ENCODE measurements around the gene SLC10A3.
A peak's percentile ranks its signal among the peaks of the same experiment; 100 is the strongest.

The SLC10A3 gene

GRCh38 chrX:154490414-154491083 lies at the start of gene SLC10A3:
Gene SLC10A3, minus strand, starts transcription at chrX:154490629. Its CDS starts 1,689 bp downstream, at chrX:154488940.
- peak; percentile 81 for DNase-seq

DNA sequence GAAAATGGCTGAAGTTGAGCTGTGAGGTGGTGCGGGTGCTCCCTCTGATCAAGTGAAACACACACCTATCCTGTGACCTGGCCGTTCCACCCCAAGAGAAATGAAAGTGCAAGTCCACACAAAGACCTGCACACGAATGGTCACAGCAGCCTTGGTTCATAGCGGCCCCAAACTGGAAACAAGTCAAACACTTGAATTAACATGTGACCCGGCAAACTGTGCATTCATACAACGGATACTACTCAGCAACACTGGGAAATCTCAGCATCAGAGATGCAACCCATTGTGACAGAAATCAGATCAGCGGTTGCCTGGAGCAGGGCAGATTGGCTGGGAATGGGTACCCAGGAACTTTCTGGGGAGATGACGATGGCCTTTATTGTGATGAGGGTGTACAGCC lies 48.6 kb upstream of the SLC10A3 start:
- no peak for DNase-seq

- DNase-seq: no peak
These were observed 45.5 kb upstream of the SLC10A3 start for GRCh38 chrX:154535892-154536291.

DNA sequence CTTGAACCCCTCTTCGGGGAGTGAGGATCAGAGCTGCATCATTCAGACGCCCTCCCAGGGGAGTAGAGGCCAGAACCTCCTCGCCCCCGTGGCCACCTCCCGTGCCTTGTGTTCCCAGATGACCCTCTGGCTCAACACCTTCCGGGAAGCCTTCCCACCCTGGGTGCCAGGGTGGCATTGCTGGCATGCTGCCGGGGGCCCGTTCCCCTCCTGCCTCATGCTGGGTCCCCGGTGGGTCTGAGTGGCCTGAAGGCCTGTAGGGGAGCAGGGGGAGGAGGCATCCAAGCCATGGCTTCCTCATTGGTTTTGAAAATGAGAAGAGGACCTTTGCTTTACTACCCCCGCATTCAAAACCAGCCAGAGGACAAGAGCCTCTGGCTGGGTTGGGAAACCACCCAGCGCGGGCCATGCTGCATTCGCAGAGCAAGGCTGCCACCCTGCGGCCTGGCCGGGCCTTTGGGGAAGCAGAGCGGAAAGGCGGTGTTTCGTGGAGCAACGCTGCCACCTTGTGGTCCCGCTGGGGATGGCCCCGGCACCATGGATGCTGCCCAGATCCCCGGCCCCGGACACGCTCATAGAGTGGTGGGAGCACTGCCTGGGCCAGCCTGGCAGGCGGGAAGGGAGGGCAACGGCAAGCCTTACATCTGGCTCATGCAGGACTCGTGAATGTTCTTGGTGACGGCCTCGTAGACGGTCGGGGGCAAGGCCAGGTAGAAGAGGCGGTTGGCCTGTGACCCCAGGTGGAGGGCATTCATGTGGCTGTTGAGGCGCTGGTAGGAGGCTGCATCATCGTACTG lies 44.3 kb upstream of the SLC10A3 start:
- peak; percentile 53 for DNase-seq

- no peak for DNase-seq
These were observed 42.3 kb upstream of the SLC10A3 start for GRCh38 chrX:154532690-154533089.

GRCh38 chrX:154531626-154532025 lies 41.2 kb upstream of the SLC10A3 start:
- DNase-seq: peak; percentile 17

DNA sequence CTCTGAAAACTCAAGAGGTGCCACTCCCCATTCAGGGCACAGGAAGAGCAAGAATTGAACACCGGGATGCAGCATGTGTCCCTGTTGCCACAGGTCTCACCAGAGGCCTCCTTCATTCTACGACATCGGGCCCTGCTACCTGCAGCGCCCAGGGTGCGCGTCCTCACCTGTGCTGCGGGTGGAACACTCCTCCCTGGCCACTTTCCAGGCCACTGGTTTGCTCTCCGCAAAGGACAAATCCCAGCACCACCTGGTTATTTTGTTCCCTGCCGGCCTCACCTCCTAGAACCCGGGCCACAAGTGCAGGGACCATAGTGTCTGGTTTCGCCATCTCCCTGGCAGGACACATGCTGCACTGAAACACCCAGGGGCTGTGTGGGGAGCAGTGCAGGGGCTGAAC lies 39.9 kb upstream of the SLC10A3 start:
- no peak for DNase-seq

DNA sequence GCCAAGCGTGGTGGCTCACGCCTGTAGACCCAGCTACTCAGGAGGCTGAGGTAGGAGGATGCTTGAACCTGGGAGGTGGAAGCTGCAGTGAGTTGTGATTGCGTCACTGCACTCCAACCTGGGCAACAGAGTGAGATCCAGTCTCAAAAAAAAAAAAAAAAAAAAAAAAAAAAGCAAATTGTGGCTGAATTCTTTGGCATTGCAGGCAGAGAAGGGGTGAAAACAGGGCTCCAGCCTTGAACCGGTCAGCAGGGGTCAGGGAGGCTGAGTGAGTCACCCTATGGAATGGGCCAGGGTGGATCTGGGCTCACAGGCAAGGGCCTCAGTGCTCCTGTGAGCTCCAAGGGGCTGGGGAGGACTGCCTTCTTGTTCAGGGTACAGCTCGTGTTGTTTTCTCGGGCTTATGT lies 38.8 kb upstream of the SLC10A3 start:
- DNase-seq: no peak

DNA sequence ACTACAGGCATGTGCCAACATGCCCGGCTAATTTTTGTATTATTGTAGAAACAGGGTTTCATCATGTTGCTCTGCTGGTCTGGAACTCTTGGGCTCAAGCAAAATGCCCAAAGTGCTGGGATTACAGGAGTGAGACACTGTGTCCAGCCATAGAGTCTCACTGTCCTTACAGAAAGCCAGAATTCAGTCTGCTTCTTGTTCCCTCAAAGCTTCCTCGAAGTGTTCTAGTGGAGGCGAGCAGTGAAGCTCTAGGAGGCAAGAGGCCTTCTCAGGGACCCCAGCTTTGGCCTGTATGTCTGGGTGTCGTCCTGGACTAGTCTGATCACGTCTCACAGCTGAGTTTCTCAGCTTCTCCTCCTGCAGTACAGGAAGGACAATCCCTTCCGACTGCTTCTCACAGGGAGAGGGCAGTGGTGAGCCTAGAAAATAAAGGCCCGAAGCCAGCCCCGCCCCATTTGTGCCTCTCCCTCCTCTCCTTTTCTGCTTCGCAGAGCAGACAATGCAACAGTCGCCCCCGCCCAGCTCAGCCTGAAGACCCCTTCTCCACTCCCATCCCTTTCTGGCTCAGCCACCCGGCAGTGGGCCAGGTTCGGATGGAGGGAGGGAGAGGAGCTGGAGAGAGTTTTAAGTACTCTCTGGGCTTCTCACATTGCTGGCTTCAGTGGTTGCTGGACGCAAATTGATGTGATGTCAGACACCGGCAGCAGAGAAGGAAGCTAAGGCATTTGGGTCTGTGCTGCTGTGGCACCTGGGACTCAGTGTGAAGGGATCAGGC lies 36.7 kb upstream of the SLC10A3 start:
- DNase-seq: peak; percentile 11

DNA sequence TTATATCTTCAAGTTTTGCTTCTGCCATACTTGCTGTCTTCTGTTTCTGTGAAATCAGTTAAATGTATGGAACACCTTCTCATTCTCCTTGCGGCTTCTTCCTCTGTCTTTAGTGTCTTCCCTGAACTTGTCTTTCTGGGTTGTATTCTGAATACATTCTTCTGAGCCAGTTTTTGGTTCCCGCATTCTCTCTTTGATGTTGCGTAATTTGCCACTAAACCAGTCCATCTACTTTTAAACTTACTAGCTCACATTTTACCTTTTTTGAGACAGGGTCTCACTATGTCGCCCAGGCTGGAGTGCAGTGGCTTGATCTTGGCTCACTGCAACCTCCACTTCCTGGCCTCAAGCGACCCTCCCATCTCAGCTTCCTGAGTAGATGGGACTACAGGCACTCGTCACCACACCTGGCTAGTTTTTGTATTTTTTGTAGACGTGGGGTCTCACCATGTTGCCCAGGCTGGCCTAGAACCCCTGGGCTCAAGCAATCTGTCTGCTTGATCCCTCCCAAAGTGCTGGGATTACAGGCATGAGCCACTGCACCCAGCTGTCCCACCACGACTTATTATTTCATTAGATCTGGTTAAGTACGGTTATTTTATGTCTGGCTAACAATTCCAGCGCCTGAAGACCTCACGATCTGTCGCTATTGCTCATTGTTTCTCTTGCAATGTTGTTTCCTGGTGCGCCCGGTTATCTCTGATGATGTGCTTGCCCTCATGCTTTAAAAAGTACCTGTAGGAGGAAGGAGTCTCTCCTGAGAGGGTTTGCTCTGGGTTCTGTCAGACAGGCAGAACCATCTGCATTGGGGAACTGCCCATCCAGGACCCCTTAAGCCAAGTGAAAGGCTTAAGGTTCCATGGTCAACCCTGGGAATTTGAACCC lies 35.4 kb upstream of the SLC10A3 start:
- DNase-seq: no peak

DNA sequence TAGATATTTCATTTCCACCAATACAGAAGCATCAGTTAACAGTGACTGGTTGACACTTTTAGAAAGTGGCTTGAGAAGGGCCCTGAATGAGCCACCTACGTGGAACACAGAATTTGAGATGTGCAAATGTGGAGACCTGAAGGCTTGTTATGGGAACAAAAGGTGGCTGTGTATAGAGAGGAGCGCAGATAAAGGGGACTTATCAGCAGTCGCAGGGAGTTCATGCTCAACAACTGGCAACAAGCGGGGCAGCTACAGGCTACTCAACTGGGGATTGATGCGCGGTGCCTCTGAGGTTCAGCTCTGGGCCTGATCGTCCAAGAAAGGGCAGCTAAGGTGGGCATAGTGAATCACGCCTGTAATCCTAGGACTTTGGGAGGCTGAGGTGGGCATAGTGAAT lies 29.0 kb upstream of the SLC10A3 start:
- no peak for DNase-seq

DNA sequence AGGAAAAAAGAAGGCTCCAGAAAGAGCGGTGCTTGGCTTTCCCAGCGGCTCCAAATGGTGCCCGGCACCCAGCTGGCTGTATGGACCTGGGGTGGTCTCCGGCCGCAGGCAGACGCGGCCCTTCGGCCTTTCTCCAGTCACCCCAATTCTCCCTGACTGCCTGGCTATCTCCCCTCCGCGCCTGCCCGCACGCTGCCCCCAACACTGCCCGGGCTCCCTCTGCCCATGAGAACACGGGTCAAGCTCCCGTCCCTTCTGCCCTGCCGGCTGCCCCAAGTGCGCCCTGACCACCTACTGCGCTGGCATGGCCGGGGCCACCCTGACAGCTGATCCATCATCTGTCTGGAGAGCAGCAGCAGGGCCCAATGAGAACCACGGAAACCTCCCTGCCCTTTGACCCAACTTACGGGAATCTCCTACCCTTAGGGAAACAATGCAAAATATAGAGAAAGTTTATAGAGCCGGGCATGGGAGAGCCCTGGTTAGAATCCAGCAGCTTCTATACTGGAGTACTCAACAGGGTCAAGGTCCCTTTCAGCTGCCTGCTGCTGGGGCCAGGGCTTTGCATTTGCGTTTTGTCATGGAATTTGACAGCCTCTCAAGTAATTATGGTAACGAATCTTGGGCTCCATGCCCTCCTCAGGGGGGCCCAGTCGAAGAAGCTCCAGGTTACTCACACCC lies 26.8 kb upstream of the SLC10A3 start:
- no peak for DNase-seq

DNA sequence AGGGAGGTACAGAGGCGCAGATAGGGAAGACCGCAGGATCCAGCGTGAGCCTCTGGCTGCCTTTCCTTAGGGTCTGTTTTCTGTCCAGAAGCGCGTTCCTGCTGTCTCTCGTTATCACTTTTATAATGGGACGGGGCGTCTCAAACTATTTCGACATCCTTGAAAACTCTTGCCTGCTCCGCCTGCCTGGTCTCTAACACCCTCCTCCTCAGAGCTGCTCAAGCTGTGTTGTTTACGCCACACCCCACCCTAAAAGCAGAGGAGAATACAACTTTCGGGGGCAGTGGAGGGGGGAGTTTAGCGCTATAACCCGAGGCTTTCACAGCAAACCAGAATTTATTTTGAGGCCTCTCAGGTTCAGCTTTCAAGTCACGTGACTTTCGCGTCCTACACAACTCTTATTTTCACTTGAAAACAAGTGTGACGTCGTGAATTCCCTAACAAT lies 26.2 kb upstream of the SLC10A3 start:
- no peak for DNase-seq

DNA sequence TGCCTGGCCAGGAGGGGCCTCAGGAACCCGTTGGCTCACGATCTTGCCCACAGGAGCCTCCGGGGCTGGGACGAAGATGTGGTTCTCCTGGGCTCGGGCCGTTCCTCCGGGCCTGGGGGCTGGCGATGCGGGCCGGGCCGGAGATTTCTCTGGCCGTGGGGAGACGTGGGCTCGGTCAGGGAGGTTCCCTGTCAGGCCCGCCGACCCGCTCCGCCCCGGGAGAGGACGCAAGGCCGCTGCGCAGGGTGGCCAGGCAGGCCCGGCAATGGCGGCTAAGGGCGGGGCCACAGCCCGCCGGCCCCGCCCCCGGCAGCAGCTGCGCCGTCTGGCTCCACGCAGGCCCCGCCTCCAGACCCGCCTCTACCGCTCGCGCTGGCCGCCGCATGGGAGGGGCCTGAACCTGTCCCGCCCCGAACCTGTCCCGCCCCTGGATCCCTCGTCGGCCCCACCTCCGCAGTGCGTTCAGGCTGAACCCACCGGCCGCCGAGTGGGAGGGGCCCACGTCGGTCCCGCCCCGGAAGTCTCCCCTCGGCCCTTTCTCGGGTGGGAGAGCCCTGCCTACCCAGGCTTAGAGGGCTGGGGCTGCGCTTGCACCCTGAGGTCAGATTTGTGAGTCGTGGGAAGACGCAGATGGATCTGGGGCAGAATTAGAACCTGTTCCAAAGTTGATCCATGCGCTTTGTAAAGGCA lies 25.7 kb upstream of the SLC10A3 start, which contains the start of gene FAM3A:
Gene FAM3A, minus strand, starts transcription at position 267 of the 690 bp plus-strand sequence. CDS start 460 bp downstream, outside the sequence.
- peak; percentile 78 for DNase-seq

GRCh38 chrX:154515090-154515965 lies 24.9 kb upstream of the SLC10A3 start:
- no peak for DNase-seq

DNA sequence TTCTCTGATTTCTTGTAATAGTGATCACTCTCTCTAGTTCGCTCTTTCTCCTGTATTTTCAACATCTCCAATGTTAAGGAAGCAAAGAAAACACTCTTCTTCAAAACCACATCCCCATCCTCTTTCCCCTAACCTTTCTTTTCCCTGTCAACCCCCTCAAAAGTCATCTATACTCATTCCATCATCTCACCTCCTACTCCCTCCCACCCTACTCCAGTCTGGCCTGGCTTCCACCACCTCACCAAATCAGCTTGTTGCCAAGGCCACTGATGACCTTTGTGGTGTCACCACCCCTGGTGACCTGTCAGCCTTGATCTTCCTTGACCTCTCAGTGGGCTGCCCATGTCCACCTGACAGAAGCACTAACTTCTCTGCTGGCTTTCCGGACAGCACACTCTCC lies 23.3 kb upstream of the SLC10A3 start:
- DNase-seq: no peak

DNA sequence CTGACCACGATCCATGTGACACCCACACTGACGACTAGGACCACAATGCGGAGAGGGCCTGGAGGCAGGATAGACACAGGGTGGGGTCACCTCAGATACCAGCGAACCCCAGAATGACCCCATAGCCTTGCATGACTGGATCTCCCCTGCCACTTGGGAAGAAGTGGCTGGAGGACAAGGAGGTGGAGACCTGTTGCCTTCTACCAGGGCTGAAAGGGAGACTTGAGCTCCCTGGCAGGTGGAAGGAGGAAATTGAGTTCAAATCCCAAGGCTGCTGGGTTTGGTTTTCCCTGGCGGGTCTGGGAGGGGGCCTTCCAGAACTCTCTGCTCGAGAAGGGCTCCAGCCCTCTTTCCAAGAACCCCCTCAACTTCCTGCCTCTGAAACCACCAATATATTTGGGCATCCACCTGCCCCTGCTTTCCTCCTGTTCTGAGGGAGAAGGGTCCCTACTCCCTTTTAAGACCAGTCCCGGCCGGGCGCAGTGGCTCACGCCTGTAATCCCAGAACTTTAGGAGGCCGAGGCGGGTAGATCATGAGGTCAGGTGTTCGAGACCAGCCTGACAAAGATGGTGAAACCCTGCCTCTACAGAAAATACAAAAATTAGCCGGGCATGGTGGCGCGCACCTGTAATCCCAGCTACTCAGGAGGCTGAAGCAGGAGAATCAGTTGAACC lies 22.6 kb upstream of the SLC10A3 start:
- DNase-seq: no peak

DNA sequence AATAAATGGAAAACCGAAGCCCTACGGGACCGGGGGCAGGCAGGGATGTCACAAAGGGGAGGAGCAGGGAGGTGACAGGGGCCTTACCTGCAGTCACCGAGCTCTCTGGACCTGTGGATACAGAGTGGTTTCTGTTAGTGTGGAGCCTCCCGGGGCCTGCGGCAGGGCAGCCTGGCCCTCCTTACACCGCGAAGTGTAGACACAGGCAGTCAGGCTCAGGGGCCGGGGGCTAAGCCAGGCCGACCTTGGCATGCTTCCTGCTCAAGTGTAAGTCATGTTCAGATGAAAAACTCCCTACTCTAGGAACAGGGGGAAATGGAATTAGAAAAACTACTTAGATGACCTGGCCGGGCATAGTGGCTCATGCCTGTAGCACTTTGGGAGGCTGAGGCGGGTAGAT lies 21.3 kb upstream of the SLC10A3 start:
- DNase-seq: no peak

GRCh38 chrX:154509455-154509854 lies 19.0 kb upstream of the SLC10A3 start:
- DNase-seq: no peak

DNA sequence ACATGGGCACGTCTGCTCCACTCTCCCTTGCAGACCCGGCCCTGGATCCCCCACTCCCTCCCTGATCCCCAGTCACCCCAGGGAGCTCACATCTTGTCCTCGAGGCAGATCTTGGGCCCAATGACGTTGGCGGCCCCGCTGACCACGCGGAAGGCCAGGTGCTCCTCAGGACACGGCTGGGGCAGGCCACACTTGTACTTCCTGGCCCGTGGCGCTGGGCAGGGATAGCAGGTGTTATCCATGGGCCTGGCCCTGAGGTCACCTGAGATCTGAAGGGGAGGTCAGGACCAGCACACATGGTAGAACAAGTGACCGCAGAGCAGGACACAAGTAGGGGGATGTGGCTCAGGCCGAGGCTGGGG lies 17.9 kb upstream of the SLC10A3 start:
- no peak for DNase-seq
